H1 (cell line): ENCODE data around the gene ABI3. TPM values are rescaled to one million over a fixed set of nuclear protein-coding genes. Genes with fewer than 3 reads are reported as not detected.
A peak's percentile ranks its signal among the peaks of the same experiment; 100 is the strongest.

Source experiments
- EP300 ChIP-seq, 2 experiments: IDR thresholded peaks; 1 replicate in 1 of 2; 2 replicates in 1 of 2; pipeline ENCODE4 v1.6.1; 2011 to 2012; ENCODE audit warnings: low read depth in 2 of 2, low read length in 2 of 2, mild to moderate bottlenecking in 2 of 2, borderline replicate concordance in 1 of 2, inconsistent platforms in 1 of 2, moderate library complexity in 1 of 2
- EZH2 ChIP-seq: fragments of 200-600 bp; sonication (generic); IDR thresholded peaks from 2 replicates; pipeline ENCODE4 v1.7.1; 2012; ENCODE audit warnings: low read depth, mild to moderate bottlenecking, moderate library complexity, low read length, inconsistent platforms; ENCODE audit not compliant: severe bottlenecking
- HDAC6 ChIP-seq: IDR thresholded peaks from one replicate; pipeline ENCODE4 v1.7.1; 2012; ENCODE audit warnings: low read depth, mild to moderate bottlenecking, inconsistent platforms, low read length, moderate library complexity
- MAX ChIP-seq: IDR thresholded peaks from 2 replicates; pipeline ENCODE4 v1.6.1; 2012; ENCODE audit warnings: inconsistent platforms
- NRF1 ChIP-seq: IDR thresholded peaks from 2 replicates; pipeline ENCODE4 v1.6.1; 2011; ENCODE audit warnings: mild to moderate bottlenecking, low read depth, low read length, improper control_type of control experiment
- SIN3A ChIP-seq, 2 experiments: IDR thresholded peaks in 1 of 2; conservative IDR thresholded peaks in 1 of 2; 2 replicates each; pipeline ENCODE4 v1.6.1; 2011 to 2012; ENCODE audit warnings: low read length in 2 of 2, improper control_type of control experiment in 1 of 2, low read depth in 1 of 2, mild to moderate bottlenecking in 1 of 2
- TAF7 ChIP-seq: optimal IDR thresholded peaks from 2 replicates; pipeline ENCODE3; 2011; ENCODE audit warnings: low read depth, mild to moderate bottlenecking, inconsistent platforms, low read length, moderate library complexity, borderline replicate concordance
- polyA plus RNA-seq, 7 experiments: library from polyadenylated mRNA; depleted of rRNA in 3 of 7; stranded (reverse) in 5 of 7; unstranded in 2 of 7; fragments of >200 nt in 5 of 7; fragments of 200-250 nt in 2 of 7; gene quantifications; 1 replicate in 5 of 7; 2 replicates in 1 of 7; 4 replicates in 1 of 7; pipeline versions ENCODE4 v1.2.1 to v1.2.3, GENCODE V29; 2011 to 2013; ENCODE audit warnings: missing spikeins in 2 of 7, mixed read lengths in 2 of 7
- total RNA-seq: library from RNA; stranded (reverse); fragmentation: NEBNext Ultra II Directional; extraction: Animal tissue kit (Norgen Biotek cat#: 25700); gene quantifications from 2 replicates; pipeline ENCODE4 v1.2.1, GENCODE V29; 2021

Gene ABI3
- total and polyA plus RNA-seq, 2 of the 8 experiments (the other 6 are each of a cell fraction or from before 2014, with no cell fraction given) = 1.3 to 2.5 TPM

DNA sequence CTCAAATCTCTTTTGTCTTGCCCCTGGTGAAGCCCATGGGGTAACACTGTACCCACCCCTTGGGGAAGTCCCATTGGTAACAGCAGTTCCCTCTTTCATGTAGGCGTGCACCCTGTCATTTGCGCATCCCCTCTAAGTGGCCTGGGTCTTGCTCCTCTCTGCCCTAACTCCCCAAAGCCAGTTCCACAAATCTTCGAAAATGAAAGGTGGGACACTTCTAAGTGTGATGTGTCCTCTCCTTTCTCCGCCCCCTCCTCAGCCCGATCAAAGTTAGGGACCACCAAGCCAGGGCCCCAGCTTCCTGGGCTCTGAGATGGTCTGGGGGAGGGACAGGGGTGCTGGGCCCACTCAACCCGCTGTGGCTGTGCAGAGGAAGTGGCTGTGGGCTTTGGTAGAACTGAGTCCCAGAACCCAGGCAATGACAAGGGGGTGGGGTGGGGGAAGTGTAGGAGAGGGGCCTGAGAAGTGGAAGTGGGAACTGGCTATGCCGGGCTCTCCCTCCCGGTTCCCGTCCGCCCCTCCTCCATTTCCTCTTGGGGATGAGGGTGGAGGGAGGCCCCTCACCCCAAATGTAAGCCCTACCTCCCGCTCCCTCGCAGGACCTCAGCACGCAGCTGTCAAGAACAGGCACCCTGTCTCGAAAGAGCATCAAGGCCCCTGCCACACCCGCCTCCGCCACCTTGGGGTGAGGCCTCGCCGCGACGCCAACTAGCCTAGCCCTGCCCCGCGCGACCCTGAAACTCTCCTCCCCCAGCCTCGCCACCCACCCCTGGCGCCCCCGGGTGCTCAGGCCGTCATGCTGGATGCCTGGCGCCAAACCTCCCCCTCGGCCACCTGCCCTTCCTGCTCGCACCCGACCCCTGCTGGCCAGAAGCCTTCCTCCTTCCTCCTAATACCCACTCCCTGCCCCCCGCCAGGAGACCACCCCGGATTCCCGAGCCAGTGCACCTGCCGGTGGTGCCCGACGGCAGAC lies 8.7 kb downstream of the ABI3 start (continued):
- TF ChIP-seq MAX = peak; percentile 77
- no peak for TF ChIP-seq EP300 (IDR thresholded peaks at IDR 0.05; ENCODE audit: borderline replicate concordance in 1 of 2, low read depth in 2 of 2, low read length in 2 of 2)
- TF ChIP-seq NRF1 = no peak
- TF ChIP-seq TAF7 = no peak
- TF ChIP-seq EZH2 = no peak
- TF ChIP-seq SIN3A (conservative IDR thresholded peaks at IDR 0.05 in 1 of 2, IDR thresholded peaks at IDR 0.05 in 1 of 2; ENCODE audit: low read depth in 1 of 2, low read length in 2 of 2) = no peak
- no peak for TF ChIP-seq HDAC6
